ENCODE measurements around the gene RPS26. TPM values are rescaled to one million over a fixed set of nuclear protein-coding genes. Genes with fewer than 3 reads are reported as not detected.
A peak's percentile ranks its signal among the peaks of the same experiment; 100 is the strongest.

RPS26 gene
- total and polyA plus RNA-seq, 2 of the 13 experiments (the other 11 are each of a cell fraction or from before 2014, with no cell fraction given): 150 to 421 TPM

- TF ChIP-seq, protein P1, sequence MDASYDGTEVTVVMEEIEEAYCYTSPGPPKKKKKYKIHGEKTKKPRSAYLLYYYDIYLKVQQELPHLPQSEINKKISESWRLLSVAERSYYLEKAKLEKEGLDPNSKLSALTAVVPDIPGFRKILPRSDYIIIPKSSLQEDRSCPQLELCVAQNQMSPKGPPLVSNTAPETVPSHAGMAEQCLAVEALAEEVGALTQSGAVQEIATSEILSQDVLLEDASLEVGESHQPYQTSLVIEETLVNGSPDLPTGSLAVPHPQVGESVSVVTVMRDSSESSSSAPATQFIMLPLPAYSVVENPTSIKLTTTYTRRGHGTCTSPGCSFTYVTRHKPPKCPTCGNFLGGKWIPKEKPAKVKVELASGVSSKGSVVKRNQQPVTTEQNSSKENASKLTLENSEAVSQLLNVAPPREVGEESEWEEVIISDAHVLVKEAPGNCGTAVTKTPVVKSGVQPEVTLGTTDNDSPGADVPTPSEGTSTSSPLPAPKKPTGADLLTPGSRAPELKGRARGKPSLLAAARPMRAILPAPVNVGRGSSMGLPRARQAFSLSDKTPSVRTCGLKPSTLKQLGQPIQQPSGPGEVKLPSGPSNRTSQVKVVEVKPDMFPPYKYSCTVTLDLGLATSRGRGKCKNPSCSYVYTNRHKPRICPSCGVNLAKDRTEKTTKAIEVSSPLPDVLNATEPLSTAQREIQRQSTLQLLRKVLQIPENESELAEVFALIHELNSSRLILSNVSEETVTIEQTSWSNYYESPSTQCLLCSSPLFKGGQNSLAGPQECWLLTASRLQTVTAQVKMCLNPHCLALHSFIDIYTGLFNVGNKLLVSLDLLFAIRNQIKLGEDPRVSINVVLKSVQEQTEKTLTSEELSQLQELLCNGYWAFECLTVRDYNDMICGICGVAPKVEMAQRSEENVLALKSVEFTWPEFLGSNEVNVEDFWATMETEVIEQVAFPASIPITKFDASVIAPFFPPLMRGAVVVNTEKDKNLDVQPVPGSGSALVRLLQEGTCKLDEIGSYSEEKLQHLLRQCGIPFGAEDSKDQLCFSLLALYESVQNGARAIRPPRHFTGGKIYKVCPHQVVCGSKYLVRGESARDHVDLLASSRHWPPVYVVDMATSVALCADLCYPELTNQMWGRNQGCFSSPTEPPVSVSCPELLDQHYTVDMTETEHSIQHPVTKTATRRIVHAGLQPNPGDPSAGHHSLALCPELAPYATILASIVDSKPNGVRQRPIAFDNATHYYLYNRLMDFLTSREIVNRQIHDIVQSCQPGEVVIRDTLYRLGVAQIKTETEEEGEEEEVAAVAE (CRISPR knock-in tag; IDR thresholded peaks at IDR 0.05; ENCODE audit: borderline replicate concordance): no peak
- no peak; the same call in 1 of the 2 replicates for TF ChIP-seq ZNF160 (CRISPR knock-in tag; IDR thresholded peaks at IDR 0.05)
- TF ChIP-seq MIER2 (CRISPR knock-in tag; IDR thresholded peaks at IDR 0.05): no peak
- no peak for TF ChIP-seq DNMT1 (CRISPR knock-in tag; IDR thresholded peaks at IDR 0.05)
- TF ChIP-seq HNRNPH1 (optimal IDR thresholded peaks at IDR 0.05; ENCODE audit: low read depth, low read length): no peak
- 0 out of 2 replicates have a peak, but pooled peaks have one; percentile 8 for TF ChIP-seq MIXL1 (CRISPR knock-in tag; IDR thresholded peaks at IDR 0.05)
- TF ChIP-seq MIER3 (CRISPR knock-in tag; IDR thresholded peaks at IDR 0.05; ENCODE audit: borderline replicate concordance): peak; percentile 28; the same call in 1 of the 2 replicates
- TF ChIP-seq ZNF451 (CRISPR knock-in tag; IDR thresholded peaks at IDR 0.05): no peak; the same call in 1 of the 2 replicates
- TF ChIP-seq KDM3A (CRISPR knock-in tag; IDR thresholded peaks at IDR 0.05; ENCODE audit: low read depth): peak; percentile 73; the same call in 1 of the 2 replicates
- peak; percentile 76 for TF ChIP-seq TFDP2 (CRISPR knock-in tag; IDR thresholded peaks at IDR 0.05)
- TF ChIP-seq HBP1 (CRISPR knock-in tag; IDR thresholded peaks at IDR 0.05; ENCODE audit: low read depth): no peak
These were observed 37.4 kb downstream of the RPS26 start (continued) for GRCh38 chr12:56078931-56079722.
